ENCODE data around the gene ATP5ME.

- TF ChIP-seq PATZ1 (CRISPR knock-in tag; IDR thresholded peaks at IDR 0.05; ENCODE audit: borderline replicate concordance) (no peak), OSR1 (CRISPR knock-in tag; IDR thresholded peaks at IDR 0.05) (no peak), ZFP30 (CRISPR knock-in tag; IDR thresholded peaks at IDR 0.05) (no peak), SNAI2 (CRISPR knock-in tag; IDR thresholded peaks at IDR 0.05) (no peak), ZFP3 (CRISPR knock-in tag; IDR thresholded peaks at IDR 0.05) (no peak), TCF4 (CRISPR knock-in tag; IDR thresholded peaks at IDR 0.05; ENCODE audit: borderline replicate concordance) (no peak), RARB (CRISPR knock-in tag; IDR thresholded peaks at IDR 0.05) (no peak), ARNTL (CRISPR knock-in tag; IDR thresholded peaks at IDR 0.05; ENCODE audit: borderline replicate concordance, low read depth) (no peak), ISL1 (CRISPR knock-in tag; IDR thresholded peaks at IDR 0.05) (no peak)
These were observed 36.0 kb upstream of the ATP5ME start for GRCh38 chr4:710116-710515.

Data from SK-N-SH treated with all-trans-retinoic acid at 6 μM for 48 hours (cell line).